HEK293 (cell line): ENCODE measurements around the gene TRAM1L1.

Source experiments
- CTCF ChIA-PET: fragments of 350-600 bp; formaldehyde crosslinking; extraction: SDS; loops from one replicate; lab custom pipeline; 2021; ENCODE audit warnings: antibody characterized with exemption; lab: Yijun Ruan, JAX
- POLR2A ChIA-PET: fragments of 300-600 bp; formaldehyde crosslinking; extraction: SDS; loops from one replicate; lab custom pipeline; 2020; ENCODE audit warnings: antibody characterized with exemption, inconsistent platforms; lab: Yijun Ruan, JAX
- H3K27ac ChIP-seq: fragments of 200-500 bp; sonication (Bioruptor generic); 2 replicates; pipeline ENCODE4 v1.5.1; 2014; ENCODE audit warnings: low read depth, low read length, control low read depth, inconsistent platforms; ENCODE audit errors: extremely low read depth
- H3K36me3 ChIP-seq, 2 experiments: fragments of 200-500 bp in 1 of 2; sonication (Bioruptor generic) in 1 of 2; 1 replicate in 1 of 2; 2 replicates in 1 of 2; pipeline ENCODE4 v1.5.1; 2014 to 2017; ENCODE audit warnings: inconsistent platforms in 2 of 2, low read length in 2 of 2; ENCODE audit not compliant: control insufficient read depth in 2 of 2, insufficient read depth in 1 of 2
- H3K4me1 ChIP-seq: fragments of 200-500 bp; sonication (Bioruptor generic); 2 replicates; pipeline ENCODE4 v1.5.1; 2014; ENCODE audit warnings: mild to moderate bottlenecking, low read length, inconsistent platforms; ENCODE audit not compliant: control insufficient read depth, insufficient read depth
- H3K4me3 ChIP-seq: 2 replicates; pipeline ENCODE4 v1.5.1; 2011; ENCODE audit warnings: low read depth, mild to moderate bottlenecking, control low read depth, low read length, moderate library complexity
- H3K9me3 ChIP-seq: fragments of 200-500 bp; sonication (Bioruptor generic); 2 replicates; pipeline ENCODE4 v1.5.1; 2014; ENCODE audit warnings: low read depth, low read length, inconsistent platforms; ENCODE audit not compliant: control insufficient read depth, insufficient read depth
- BCL11B ChIP-seq: fragments of 450-650 bp; formaldehyde crosslinking; IDR thresholded peaks from 2 replicates; pipeline ENCODE4 v1.5.1; 2016; ENCODE audit warnings: low read depth, missing biosample characterization, missing genetic modification characterization
- EGR2 ChIP-seq: fragments of 450-650 bp; formaldehyde crosslinking; IDR thresholded peaks from 2 replicates; pipeline ENCODE4 v1.5.1; 2016; ENCODE audit warnings: low read depth, missing biosample characterization, missing genetic modification characterization
- SALL2 ChIP-seq: fragments of 450-650 bp; formaldehyde crosslinking; IDR thresholded peaks from 2 replicates; pipeline ENCODE4 v1.5.0; 2017; ENCODE audit warnings: missing biosample characterization, mild to moderate bottlenecking, missing genetic modification characterization, borderline replicate concordance
- SCRT1 ChIP-seq: fragments of 450-650 bp; formaldehyde crosslinking; IDR thresholded peaks from 2 replicates; pipeline ENCODE4 v1.5.1; 2016; ENCODE audit warnings: missing biosample characterization, missing genetic modification characterization, borderline replicate concordance
- ZBTB7A ChIP-seq: fragments of 450-650 bp; formaldehyde crosslinking; IDR thresholded peaks from 2 replicates; pipeline ENCODE4 v1.5.1; 2016; ENCODE audit warnings: low read depth, missing biosample characterization, missing genetic modification characterization
- ZFP41 ChIP-seq: fragments of 450-650 bp; formaldehyde crosslinking; IDR thresholded peaks from 2 replicates; pipeline ENCODE4 v1.5.1; 2016; ENCODE audit warnings: missing biosample characterization, missing genetic modification characterization, borderline replicate concordance
- ZNF155 ChIP-seq: fragments of 450-650 bp; formaldehyde crosslinking; IDR thresholded peaks from 2 replicates; pipeline ENCODE4 v1.5.1; 2016; ENCODE audit warnings: missing biosample characterization, missing genetic modification characterization
- ZNF394 ChIP-seq: fragments of 450-650 bp; formaldehyde crosslinking; IDR thresholded peaks from 2 replicates; pipeline ENCODE4 v1.5.1; 2016; ENCODE audit warnings: missing biosample characterization, missing genetic modification characterization, mild to moderate bottlenecking, moderate library complexity, borderline replicate concordance
- ZNF423 ChIP-seq: fragments of 450-650 bp; formaldehyde crosslinking; IDR thresholded peaks from 2 replicates; pipeline ENCODE4 v1.5.1; 2016; ENCODE audit warnings: missing biosample characterization, missing genetic modification characterization
- ZNF510 ChIP-seq: fragments of 450-650 bp; formaldehyde crosslinking; IDR thresholded peaks from 2 replicates; pipeline ENCODE4 v1.5.1; 2018; ENCODE audit warnings: mild to moderate bottlenecking, missing genetic modification characterization, missing biosample characterization; ENCODE audit not compliant: insufficient replicate concordance
- ZNF560 ChIP-seq: fragments of 450-650 bp; formaldehyde crosslinking; IDR thresholded peaks from 2 replicates; pipeline ENCODE4 v1.5.1; 2017; ENCODE audit warnings: missing biosample characterization, missing genetic modification characterization, borderline replicate concordance
- ZNF629 ChIP-seq: fragments of 450-650 bp; formaldehyde crosslinking; IDR thresholded peaks from 2 replicates; pipeline ENCODE4 v1.5.1; 2017; ENCODE audit warnings: missing biosample characterization, missing genetic modification characterization
- ZNF768 ChIP-seq: fragments of 450-650 bp; formaldehyde crosslinking; IDR thresholded peaks from 2 replicates; pipeline ENCODE4 v1.5.1; 2018; ENCODE audit warnings: missing biosample characterization, mild to moderate bottlenecking, missing genetic modification characterization
- ZSCAN4 ChIP-seq: fragments of 450-650 bp; formaldehyde crosslinking; IDR thresholded peaks from 2 replicates; pipeline ENCODE4 v1.5.1; 2017; ENCODE audit warnings: missing biosample characterization, missing genetic modification characterization
- TF ChIP-seq, protein P1 (sequence below): fragments of 450-650 bp; formaldehyde crosslinking; conservative IDR thresholded peaks from 2 replicates; pipeline ENCODE4 v1.5.1; 2016; ENCODE audit warnings: low read depth, missing biosample characterization, missing genetic modification characterization
- TF ChIP-seq, protein P2 (sequence below): fragments of 450-650 bp; formaldehyde crosslinking; IDR thresholded peaks from 2 replicates; pipeline ENCODE4 v1.5.1; 2017; ENCODE audit warnings: missing biosample characterization, mild to moderate bottlenecking, missing genetic modification characterization, moderate library complexity
- TF ChIP-seq, protein P3 (sequence below): fragments of 450-650 bp; IDR thresholded peaks from 2 replicates; pipeline ENCODE4 v1.5.1; 2018; ENCODE audit warnings: missing biosample characterization, missing genetic modification characterization

Gene TRAM1L1

DNA sequence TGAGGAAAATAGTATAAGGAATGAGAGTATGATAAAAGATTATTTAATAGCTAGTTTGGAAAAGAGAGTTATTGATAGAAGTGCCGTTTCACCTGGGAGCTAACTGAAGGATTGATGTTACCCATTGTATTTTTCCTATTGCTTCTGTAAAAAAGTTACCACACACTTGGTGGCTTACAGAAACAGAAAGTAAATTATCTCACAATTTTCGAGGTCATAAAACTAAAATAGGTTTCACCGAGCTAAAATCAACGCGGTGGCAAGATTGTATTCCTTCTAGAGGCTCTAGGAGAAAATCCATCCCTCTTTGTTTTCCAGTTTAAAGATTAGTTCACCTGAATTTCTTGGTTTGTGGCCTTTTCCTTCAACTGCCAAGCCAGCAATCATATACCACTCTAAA lies 11.1 kb upstream of the TRAM1L1 start:
- H3K9me3 ChIP-seq: no peaks in the 10 kb centered on the region
- no peak overlapping the region for H3K27ac ChIP-seq
- no peaks in the 10 kb centered on the region for H3K4me1 ChIP-seq
- CTCF ChIA-PET: no interaction called here
- POLR2A ChIA-PET: no interaction called here
- H3K36me3 ChIP-seq: no peaks in the 10 kb centered on the region
- no peak for TF ChIP-seq ZNF423
- TF ChIP-seq, protein P1, sequence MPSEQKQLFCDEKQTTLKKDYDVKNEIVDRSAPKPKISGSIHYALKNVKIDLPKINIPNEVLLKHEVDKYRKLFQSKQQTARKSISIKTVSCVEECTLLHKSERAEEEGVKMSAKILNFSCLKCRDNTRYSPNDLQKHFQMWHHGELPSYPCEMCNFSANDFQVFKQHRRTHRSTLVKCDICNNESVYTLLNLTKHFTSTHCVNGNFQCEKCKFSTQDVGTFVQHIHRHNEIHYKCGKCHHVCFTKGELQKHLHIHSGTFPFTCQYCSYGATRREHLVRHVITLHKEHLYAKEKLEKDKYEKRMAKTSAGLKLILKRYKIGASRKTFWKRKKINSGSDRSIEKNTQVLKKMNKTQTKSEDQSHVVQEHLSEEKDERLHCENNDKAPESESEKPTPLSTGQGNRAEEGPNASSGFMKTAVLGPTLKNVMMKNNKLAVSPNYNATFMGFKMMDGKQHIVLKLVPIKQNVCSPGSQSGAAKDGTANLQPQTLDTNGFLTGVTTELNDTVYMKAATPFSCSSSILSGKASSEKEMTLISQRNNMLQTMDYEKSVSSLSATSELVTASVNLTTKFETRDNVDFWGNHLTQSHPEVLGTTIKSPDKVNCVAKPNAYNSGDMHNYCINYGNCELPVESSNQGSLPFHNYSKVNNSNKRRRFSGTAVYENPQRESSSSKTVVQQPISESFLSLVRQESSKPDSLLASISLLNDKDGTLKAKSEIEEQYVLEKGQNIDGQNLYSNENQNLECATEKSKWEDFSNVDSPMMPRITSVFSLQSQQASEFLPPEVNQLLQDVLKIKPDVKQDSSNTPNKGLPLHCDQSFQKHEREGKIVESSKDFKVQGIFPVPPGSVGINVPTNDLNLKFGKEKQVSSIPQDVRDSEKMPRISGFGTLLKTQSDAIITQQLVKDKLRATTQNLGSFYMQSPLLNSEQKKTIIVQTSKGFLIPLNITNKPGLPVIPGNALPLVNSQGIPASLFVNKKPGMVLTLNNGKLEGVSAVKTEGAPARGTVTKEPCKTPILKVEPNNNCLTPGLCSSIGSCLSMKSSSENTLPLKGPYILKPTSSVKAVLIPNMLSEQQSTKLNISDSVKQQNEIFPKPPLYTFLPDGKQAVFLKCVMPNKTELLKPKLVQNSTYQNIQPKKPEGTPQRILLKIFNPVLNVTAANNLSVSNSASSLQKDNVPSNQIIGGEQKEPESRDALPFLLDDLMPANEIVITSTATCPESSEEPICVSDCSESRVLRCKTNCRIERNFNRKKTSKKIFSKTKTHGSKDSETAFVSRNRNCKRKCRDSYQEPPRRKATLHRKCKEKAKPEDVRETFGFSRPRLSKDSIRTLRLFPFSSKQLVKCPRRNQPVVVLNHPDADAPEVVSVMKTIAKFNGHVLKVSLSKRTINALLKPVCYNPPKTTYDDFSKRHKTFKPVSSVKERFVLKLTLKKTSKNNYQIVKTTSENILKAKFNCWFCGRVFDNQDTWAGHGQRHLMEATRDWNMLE: no peak
- TF ChIP-seq SCRT1 (tag by site-specific recombination): no peak
- H3K4me3 ChIP-seq: no peak overlapping the region

GRCh38 chr4:117093571-117093970 lies 8.2 kb upstream of the TRAM1L1 start:
- TF ChIP-seq ZNF629 (tag by site-specific recombination) (no peak), ZFP41 (tag by site-specific recombination) (no peak), ZNF510 (no peak)
- TF ChIP-seq, protein P1: no peak
- TF ChIP-seq, protein P2, sequence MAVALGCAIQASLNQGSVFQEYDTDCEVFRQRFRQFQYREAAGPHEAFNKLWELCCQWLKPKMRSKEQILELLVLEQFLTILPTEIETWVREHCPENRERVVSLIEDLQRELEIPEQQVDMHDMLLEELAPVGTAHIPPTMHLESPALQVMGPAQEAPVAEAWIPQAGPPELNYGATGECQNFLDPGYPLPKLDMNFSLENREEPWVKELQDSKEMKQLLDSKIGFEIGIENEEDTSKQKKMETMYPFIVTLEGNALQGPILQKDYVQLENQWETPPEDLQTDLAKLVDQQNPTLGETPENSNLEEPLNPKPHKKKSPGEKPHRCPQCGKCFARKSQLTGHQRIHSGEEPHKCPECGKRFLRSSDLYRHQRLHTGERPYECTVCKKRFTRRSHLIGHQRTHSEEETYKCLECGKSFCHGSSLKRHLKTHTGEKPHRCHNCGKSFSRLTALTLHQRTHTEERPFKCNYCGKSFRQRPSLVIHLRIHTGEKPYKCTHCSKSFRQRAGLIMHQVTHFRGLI (tag by site-specific recombination): no peak
- no peak overlapping the region for H3K27ac ChIP-seq
- ChIA-PET POLR2A (no interaction called here), CTCF (no interaction called here)
- H3K4me1 ChIP-seq: no peaks in the 10 kb centered on the region
- no peaks in the 10 kb centered on the region for H3K36me3 ChIP-seq
- H3K9me3 ChIP-seq: no peaks in the 10 kb centered on the region
- no peak overlapping the region for H3K4me3 ChIP-seq

GRCh38 chr4:117077760-117078159 lies 7.6 kb downstream of the TRAM1L1 start:
- Histone ChIP-seq H3K4me1 (no peaks in the 10 kb centered on the region), H3K27ac (no peak overlapping the region), H3K36me3 (no peaks in the 10 kb centered on the region), H3K9me3 (no peaks in the 10 kb centered on the region), H3K4me3 (no peak overlapping the region)
- ChIA-PET CTCF (no interaction called here), POLR2A (no interaction called here)
- TF ChIP-seq ZNF560 (tag by site-specific recombination) (no peak), ZNF394 (tag by site-specific recombination) (no peak), ZNF768 (tag by site-specific recombination) (no peak), ZBTB7A (tag by site-specific recombination) (no peak), ZNF510 (no peak), ZSCAN4 (no peak), SALL2 (tag by site-specific recombination) (no peak), ZNF155 (tag by site-specific recombination) (no peak), EGR2 (tag by site-specific recombination) (no peak), BCL11B (tag by site-specific recombination) (no peak)
- TF ChIP-seq, protein P3, sequence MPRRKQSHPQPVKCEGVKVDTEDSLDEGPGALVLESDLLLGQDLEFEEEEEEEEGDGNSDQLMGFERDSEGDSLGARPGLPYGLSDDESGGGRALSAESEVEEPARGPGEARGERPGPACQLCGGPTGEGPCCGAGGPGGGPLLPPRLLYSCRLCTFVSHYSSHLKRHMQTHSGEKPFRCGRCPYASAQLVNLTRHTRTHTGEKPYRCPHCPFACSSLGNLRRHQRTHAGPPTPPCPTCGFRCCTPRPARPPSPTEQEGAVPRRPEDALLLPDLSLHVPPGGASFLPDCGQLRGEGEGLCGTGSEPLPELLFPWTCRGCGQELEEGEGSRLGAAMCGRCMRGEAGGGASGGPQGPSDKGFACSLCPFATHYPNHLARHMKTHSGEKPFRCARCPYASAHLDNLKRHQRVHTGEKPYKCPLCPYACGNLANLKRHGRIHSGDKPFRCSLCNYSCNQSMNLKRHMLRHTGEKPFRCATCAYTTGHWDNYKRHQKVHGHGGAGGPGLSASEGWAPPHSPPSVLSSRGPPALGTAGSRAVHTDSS (tag by site-specific recombination): no peak
